ENCODE results near the gene CD93.

- TF ChIP-seq CTCF (IDR thresholded peaks at IDR 0.05) (no peak), EZH2 (IDR thresholded peaks at IDR 0.05) (no peak), EZH2phosphoT487 (IDR thresholded peaks at IDR 0.05) (no peak)
These were observed 15.7 kb upstream of the CD93 start for GRCh38 chr20:23101696-23102406.
